ENCODE results near the gene TMEM117.
"Not testable (repeated sequence)": the region's sequence is repeated elsewhere in the genome, so short reads cannot be mapped to it uniquely, and the experiment has no call there.

The TMEM117 gene

GRCh38 chr12:43841253-43841652, 5.4 kb downstream of the TMEM117 start:
- DNase-seq, result no peak

GRCh38 chr12:43842259-43842658, 6.4 kb downstream of the TMEM117 start:
- no peak for DNase-seq

- DNase-seq, result not testable (repeated sequence)
These were observed 11.7 kb downstream of the TMEM117 start for GRCh38 chr12:43847425-43848225.

- no peak for DNase-seq
These were observed 12.3 kb downstream of the TMEM117 start for GRCh38 chr12:43848226-43848507.

GRCh38 chr12:43848786-43849185, 12.9 kb downstream of the TMEM117 start:
- no peak for DNase-seq

GRCh38 chr12:43852744-43853143, 16.9 kb downstream of the TMEM117 start:
- no peak for DNase-seq

GRCh38 chr12:43856972-43857371, 21.1 kb downstream of the TMEM117 start:
- no peak for DNase-seq

- no peak for DNase-seq
These were observed 22.2 kb downstream of the TMEM117 start for GRCh38 chr12:43858096-43858495.

- no peak for DNase-seq
These were observed 23.1 kb downstream of the TMEM117 start for GRCh38 chr12:43858991-43859390.

GRCh38 chr12:43861015-43861839, 25.3 kb downstream of the TMEM117 start:
- no peak for DNase-seq

GRCh38 chr12:43861840-43862150, 25.9 kb downstream of the TMEM117 start:
- DNase-seq, result no peak

- no peak for DNase-seq
These were observed 28.0 kb downstream of the TMEM117 start for GRCh38 chr12:43863770-43864366.

GRCh38 chr12:43864557-43864956, 28.7 kb downstream of the TMEM117 start:
- not testable (repeated sequence) for DNase-seq

GRCh38 chr12:43869184-43869583, 33.3 kb downstream of the TMEM117 start:
- DNase-seq, result no peak

- DNase-seq, result not testable (repeated sequence)
These were observed 33.9 kb downstream of the TMEM117 start for GRCh38 chr12:43869765-43870164.

GRCh38 chr12:43871258-43871657, 35.4 kb downstream of the TMEM117 start:
- DNase-seq, result not testable (repeated sequence)

GRCh38 chr12:43872396-43872795, 36.5 kb downstream of the TMEM117 start:
- DNase-seq, result no peak

GRCh38 chr12:43878050-43878449, 42.2 kb downstream of the TMEM117 start:
- no peak for DNase-seq

- no peak for DNase-seq
These were observed 44.7 kb downstream of the TMEM117 start for GRCh38 chr12:43880547-43880946.

- DNase-seq, result peak; percentile 3
These were observed 46.8 kb downstream of the TMEM117 start for GRCh38 chr12:43882578-43883178.

GRCh38 chr12:43883311-43883710, 47.4 kb downstream of the TMEM117 start:
- no peak for DNase-seq

GRCh38 chr12:43883748-43884147, 47.9 kb downstream of the TMEM117 start:
- DNase-seq, result no peak

- DNase-seq, result no peak
These were observed 49.0 kb downstream of the TMEM117 start for GRCh38 chr12:43884683-43885410.

Data from NCI-H345 (cell line).